Mucosa of descending colon (tissue), 3 donors: ENCODE measurements around the gene DOCK2. TPM values are rescaled to one million over a fixed set of nuclear protein-coding genes. Genes with fewer than 3 reads are reported as not detected.

Source experiments
- ATAC-seq: fragments of 200-7000 bp; cut with Tn5 transposase; one replicate; pipeline ENCODE4 v1.9.1; 2020; ENCODE audit warnings: mild to moderate bottlenecking, moderate library complexity
- DNase-seq, 3 donors: peaks; one replicate each; pipeline ENCODE4 v3.0.0-alpha.2; 2020
- H3K36me3 ChIP-seq: fragments of 200-600 bp; one replicate; pipeline ENCODE4 v1.8.0; 2021; ENCODE audit warnings: low read depth, mild to moderate bottlenecking
- H3K4me1 ChIP-seq: fragments of 200-600 bp; one replicate; pipeline ENCODE4 v1.8.0; 2021; ENCODE audit warnings: low read depth, mild to moderate bottlenecking
- H3K4me3 ChIP-seq: fragments of 200-600 bp; one replicate; pipeline ENCODE4 v1.8.0; 2021; ENCODE audit warnings: mild to moderate bottlenecking
- H3K9me3 ChIP-seq: fragments of 200-600 bp; one replicate; pipeline ENCODE4 v1.8.0; 2021; ENCODE audit warnings: mild to moderate bottlenecking
- intact Hi-C, 2 donors: fragments of 100-400 bp; cut with DNase I in 1 of 2; cut with micrococcal nuclease in 1 of 2; formaldehyde crosslinking; loops; one replicate each; pipeline versions ENCODE4 v1.11.0 to v1.11.1; 2022; cut with DNase I, micrococcal nuclease
- total RNA-seq, 3 donors: library from RNA; stranded (reverse); fragmentation: NEBNext Ultra II Directional in 2 of 3; extraction: Animal tissue kit (Norgen Biotek cat#: 25700) in 2 of 3; gene quantifications; one replicate each; pipeline versions ENCODE4 v1.2.1 to v1.2.4, GENCODE V29; 2021 to 2023
- TF ChIP-seq, protein P1 (sequence below): fragments of 200-600 bp; IDR thresholded peaks from one replicate; pipeline ENCODE4 v1.8.0; 2022; ENCODE audit warnings: antibody characterized with exemption, mild to moderate bottlenecking
- donor health status: DM: no; HTN: no; CAD: no; lungs with moderate emphysema.
- donor health status: DM: no; HTN: no; CAD: no.
- donor health status: DM: no; HTN: yes; CAD: no.

Gene DOCK2
- total RNA-seq, 3 donors from 2014 or later, result 7.2 to 20.1 (median 18.1) TPM

DNA sequence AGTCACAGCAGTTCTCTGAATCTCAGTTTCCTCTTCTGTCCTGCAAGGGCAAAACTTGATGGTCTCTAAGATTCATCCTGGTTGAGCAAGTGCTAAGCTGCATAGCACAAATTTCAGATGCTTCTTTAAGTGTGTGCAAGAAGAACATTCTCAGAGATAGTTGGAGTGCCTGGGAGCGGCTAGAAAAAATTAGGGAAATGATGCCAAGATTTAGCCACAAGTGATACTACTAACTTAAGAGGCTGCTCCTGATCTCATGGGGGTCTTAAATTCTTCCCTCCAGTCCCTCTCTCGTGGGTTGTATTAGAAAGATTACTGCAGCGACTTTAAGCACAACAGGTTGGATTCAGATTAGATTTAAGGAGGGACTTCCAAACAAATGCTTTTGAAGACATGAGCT, 319.1 kb downstream of the DOCK2 start:
- H3K36me3 ChIP-seq, result no peaks in the 10 kb centered on the region
- H3K4me3 ChIP-seq, result no peak overlapping the region
- DNase-seq (no peak), ATAC-seq (no peak)
- intact Hi-C loops, result no loop called here
- TF ChIP-seq, protein P1, sequence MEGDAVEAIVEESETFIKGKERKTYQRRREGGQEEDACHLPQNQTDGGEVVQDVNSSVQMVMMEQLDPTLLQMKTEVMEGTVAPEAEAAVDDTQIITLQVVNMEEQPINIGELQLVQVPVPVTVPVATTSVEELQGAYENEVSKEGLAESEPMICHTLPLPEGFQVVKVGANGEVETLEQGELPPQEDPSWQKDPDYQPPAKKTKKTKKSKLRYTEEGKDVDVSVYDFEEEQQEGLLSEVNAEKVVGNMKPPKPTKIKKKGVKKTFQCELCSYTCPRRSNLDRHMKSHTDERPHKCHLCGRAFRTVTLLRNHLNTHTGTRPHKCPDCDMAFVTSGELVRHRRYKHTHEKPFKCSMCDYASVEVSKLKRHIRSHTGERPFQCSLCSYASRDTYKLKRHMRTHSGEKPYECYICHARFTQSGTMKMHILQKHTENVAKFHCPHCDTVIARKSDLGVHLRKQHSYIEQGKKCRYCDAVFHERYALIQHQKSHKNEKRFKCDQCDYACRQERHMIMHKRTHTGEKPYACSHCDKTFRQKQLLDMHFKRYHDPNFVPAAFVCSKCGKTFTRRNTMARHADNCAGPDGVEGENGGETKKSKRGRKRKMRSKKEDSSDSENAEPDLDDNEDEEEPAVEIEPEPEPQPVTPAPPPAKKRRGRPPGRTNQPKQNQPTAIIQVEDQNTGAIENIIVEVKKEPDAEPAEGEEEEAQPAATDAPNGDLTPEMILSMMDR, result no peak
- no peaks in the 10 kb centered on the region for H3K9me3 ChIP-seq
- H3K4me1 ChIP-seq, result no peaks in the 10 kb centered on the region

DNA sequence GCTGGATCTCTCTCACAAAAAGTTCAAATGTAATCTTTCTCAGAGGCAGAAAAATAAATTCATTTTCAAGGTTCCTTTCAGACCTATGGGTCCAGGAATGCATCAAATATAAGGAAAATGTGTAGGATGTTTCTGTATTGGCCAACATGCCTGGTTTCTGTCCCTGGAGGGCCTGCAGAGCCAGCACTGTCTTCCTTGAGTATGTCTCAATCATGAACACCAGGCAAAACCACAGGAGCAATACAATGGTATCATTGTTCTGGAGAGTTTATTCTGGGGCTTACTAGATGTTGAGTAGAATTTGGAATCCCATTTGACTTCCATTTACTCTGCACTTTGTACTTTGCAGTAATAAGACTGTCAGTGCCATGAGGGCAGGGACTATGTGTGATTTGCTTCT, 319.7 kb downstream of the DOCK2 start:
- Histone ChIP-seq H3K9me3 (no peaks in the 10 kb centered on the region), H3K4me3 (no peak overlapping the region), H3K4me1 (no peaks in the 10 kb centered on the region), H3K36me3 (no peaks in the 10 kb centered on the region)
- intact Hi-C loops, result no loop called here
- no peak for DNase-seq
- TF ChIP-seq, protein P1, result no peak
- ATAC-seq, result no peak

DNA sequence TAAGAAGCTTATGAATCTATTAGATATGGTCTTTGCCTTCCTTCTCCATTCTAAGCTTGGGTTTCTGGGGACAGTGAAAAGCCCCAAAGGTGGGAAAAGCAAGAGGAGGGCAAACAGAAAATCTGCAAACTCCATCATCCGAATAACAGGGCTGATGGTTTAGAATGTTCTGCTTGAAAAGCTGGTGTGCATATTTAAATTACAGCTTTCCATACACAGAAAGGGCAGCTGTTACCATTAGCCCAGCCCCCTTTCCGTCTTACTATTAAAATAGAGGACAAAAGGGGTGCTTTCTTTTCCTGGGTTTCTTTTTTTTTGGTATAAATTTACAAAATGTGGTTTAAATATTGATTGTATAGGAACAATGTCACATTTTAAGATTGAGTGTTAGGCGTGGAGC, 321.2 kb downstream of the DOCK2 start:
- Histone ChIP-seq H3K9me3 (no peaks in the 10 kb centered on the region), H3K4me1 (no peaks in the 10 kb centered on the region), H3K4me3 (no peak overlapping the region), H3K36me3 (no peaks in the 10 kb centered on the region)
- TF ChIP-seq, protein P1, result no peak
- intact Hi-C loops, result no loop called here
- DNase-seq (no peak), ATAC-seq (no peak)

DNA sequence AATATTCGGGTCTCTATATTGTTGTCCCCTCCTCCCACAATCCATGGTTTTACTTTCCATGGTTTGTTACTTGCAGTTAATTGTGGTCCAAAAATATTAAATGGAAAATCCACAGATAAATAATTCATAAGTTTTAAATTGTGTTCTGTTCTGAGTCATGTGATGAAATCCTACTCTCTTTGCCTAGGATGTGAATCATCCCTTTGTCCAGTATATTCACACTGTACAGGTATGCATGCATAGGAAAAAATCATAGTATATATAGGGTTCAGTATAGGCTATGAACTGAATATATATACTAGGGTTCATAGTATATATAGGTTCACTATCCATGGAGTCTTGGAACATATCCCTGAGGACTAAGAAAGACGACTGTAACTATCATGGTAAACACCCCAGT, 323.6 kb downstream of the DOCK2 start:
- Histone ChIP-seq H3K4me1 (no peaks in the 10 kb centered on the region), H3K9me3 (no peaks in the 10 kb centered on the region), H3K36me3 (no peaks in the 10 kb centered on the region), H3K4me3 (no peak overlapping the region)
- intact Hi-C loops, result no loop called here
- ATAC-seq (no peak), DNase-seq (no peak)
- TF ChIP-seq, protein P1, result no peak

DNA sequence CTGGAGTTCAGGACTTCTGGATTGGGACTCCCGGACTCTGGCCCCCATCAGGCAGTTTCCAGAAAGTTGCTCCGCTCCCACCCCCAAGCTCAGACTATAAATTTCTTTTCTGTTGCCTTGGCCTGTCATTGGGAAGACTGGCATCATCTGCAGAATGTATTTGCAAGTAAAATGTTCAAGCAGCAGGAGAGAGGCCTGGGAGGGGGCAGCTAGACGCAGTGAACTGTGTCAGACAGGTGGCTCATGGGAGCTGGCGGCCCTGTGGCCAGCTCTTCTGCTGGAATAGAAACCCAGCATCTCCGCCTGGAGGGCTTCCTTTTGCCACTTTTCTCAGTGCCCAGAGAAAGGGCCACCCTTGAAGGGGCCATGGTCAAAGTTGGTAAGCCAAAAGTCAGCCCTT, 327.2 kb downstream of the DOCK2 start:
- no peaks in the 10 kb centered on the region for H3K36me3 ChIP-seq
- ATAC-seq, result no peak
- no peaks in the 10 kb centered on the region for H3K4me1 ChIP-seq
- TF ChIP-seq, protein P1, result no peak
- H3K9me3 ChIP-seq, result no peaks in the 10 kb centered on the region
- H3K4me3 ChIP-seq, result no peak overlapping the region
- DNase-seq, result no peak
- intact Hi-C loops, result no loop called here

DNA sequence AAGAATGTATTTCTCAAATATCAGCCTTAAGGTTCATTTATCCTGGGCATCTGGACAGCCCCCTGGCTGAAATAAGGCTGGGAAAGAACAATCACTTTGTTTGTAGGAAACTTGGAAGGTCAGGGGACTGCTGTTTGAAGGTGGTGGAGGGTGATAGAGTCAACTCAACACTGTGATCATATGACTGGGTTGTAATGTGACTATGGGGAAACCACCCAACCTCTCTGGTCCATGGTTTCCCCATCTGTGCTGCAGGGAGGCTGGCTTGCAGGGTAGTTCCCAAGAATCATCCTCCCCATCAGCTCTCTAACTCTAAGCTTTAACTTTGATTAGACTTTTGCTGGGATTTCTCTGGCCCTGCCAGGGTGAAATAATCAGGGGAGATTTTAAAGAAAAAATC, 333.3 kb downstream of the DOCK2 start:
- intact Hi-C loops, result no loop called here
- Histone ChIP-seq H3K4me3 (no peak overlapping the region), H3K9me3 (no peaks in the 10 kb centered on the region), H3K4me1 (no peaks in the 10 kb centered on the region), H3K36me3 (no peaks in the 10 kb centered on the region)
- DNase-seq (no peak), ATAC-seq (no peak)
- TF ChIP-seq, protein P1, result no peak
